ENCODE data around the gene REEP6.
A peak's percentile ranks its signal among the peaks of the same experiment; 100 is the strongest.

The REEP6 gene

DNA sequence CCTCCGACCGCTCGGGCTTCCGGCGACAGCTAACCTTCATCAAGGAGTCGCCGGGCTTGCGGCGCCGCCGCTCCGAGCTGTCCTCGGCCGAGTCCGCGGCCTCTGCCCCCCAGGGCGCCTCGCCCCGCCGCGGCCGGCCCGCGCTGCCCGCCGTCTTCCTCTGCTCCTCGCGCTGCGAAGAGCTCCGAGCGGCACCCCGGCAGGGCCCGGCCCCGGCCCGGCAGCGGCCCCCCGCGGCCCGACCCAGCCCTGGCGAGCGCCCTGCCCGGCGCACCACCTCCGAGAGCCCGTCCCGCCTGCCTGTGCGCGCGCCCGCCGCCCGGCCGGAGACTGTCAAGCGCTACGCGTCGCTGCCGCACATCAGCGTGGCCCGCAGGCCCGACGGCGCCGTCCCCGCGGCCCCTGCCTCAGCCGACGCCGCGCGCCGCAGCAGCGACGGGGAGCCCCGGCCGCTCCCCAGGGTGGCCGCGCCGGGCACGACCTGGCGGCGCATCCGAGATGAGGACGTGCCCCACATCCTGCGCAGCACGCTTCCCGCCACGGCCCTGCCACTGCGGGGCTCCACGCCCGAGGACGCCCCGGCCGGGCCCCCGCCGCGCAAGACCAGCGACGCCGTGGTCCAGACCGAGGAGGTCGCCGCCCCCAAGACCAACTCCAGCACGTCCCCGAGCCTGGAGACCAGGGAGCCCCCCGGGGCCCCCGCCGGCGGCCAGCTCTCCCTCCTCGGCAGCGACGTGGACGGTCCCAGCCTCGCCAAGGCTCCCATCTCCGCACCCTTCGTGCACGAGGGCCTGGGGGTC lies 21.5 kb upstream of the REEP6 start:
- TF ChIP-seq FOXM1 (IDR thresholded peaks at IDR 0.05; ENCODE audit: borderline replicate concordance, low read depth): no peak
- no peak for TF ChIP-seq CEBPB (IDR thresholded peaks at IDR 0.05)

DNA sequence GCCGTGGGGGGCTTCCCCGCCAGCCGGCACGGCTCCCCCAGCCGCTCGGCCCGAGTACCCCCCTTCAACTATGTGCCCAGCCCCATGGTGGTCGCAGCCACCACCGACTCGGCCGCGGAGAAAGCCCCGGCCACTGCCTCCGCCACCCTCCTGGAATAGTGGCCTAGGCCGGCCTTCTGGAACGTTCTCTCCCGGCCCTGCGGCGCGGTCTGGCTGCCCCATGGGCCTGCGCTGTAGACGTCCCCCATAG lies 21.0 kb upstream of the REEP6 start:
- no peak for TF ChIP-seq TEAD4 (IDR thresholded peaks at IDR 0.05)
- no peak for TF ChIP-seq ZBTB7A (IDR thresholded peaks at IDR 0.05; ENCODE audit: low read depth)
- TF ChIP-seq RAD21 (IDR thresholded peaks at IDR 0.05; ENCODE audit: low read depth): no peak
- no peak for TF ChIP-seq USF1 (IDR thresholded peaks at IDR 0.05)
- no peak for TF ChIP-seq CREB1 (IDR thresholded peaks at IDR 0.05; ENCODE audit: low read depth)
- TF ChIP-seq NFIC (IDR thresholded peaks at IDR 0.05): no peak
- TF ChIP-seq CEBPB (IDR thresholded peaks at IDR 0.05): no peak
- no peak for TF ChIP-seq YY1 (IDR thresholded peaks at IDR 0.05; ENCODE audit: low read depth)

DNA sequence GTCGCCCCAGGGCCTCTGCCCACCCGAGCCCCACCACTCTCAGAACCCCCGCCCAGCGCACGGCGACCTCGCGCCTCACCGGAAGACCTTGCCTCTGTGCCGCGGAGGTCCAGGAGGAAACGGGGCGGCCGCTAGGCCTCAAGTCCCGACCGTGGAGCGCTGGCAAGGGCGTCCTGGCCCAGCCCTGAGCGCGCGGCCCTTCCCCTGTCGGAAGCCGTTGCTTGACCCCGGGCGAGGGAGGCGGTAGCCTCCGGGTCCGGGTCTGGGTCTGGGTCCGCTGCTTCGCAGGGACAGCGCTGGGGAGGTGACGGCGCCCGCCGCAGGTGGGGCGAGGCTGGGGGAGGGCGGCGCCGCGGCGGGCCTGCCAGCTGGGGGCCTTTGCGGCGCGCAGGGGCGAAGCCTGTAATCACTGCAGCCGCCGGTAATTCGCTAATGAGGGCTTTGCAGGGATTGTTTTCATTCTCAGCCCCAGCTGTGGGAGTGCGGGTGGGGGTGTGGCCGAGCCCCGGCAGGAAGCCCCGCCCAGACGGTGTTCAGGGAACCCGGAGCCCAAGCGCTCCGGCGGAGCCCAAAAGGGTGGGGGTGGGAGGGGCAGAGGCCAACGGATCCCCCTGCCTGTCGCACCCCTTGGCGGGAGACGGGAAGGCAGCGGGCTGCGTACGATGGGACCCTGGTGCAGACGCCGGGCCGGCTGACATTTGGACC lies 20.5 kb upstream of the REEP6 start:
- peak; percentile 28; the same call in 1 of the 2 replicates for TF ChIP-seq MAX (IDR thresholded peaks at IDR 0.05)
- no peak for TF ChIP-seq USF1 (IDR thresholded peaks at IDR 0.05)
- TF ChIP-seq TEAD4 (IDR thresholded peaks at IDR 0.05): no peak
- peak; percentile 34; the same call in 1 of the 2 replicates for TF ChIP-seq TAF1 (IDR thresholded peaks at IDR 0.05; ENCODE audit: low read depth)
- no peak for TF ChIP-seq CEBPB (IDR thresholded peaks at IDR 0.05)
- TF ChIP-seq REST (IDR thresholded peaks at IDR 0.05; ENCODE audit: low read depth): no peak
- no peak for TF ChIP-seq FOXM1 (IDR thresholded peaks at IDR 0.05; ENCODE audit: borderline replicate concordance, low read depth)
- TF ChIP-seq ZBTB7A (IDR thresholded peaks at IDR 0.05; ENCODE audit: low read depth): no peak
- TF ChIP-seq CREB1 (IDR thresholded peaks at IDR 0.05; ENCODE audit: low read depth): no peak
- no peak for TF ChIP-seq EGR1 (IDR thresholded peaks at IDR 0.05)
- no peak for TF ChIP-seq NFIC (IDR thresholded peaks at IDR 0.05)
- no peak for TF ChIP-seq RAD21 (IDR thresholded peaks at IDR 0.05; ENCODE audit: low read depth)
- TF ChIP-seq YY1 (IDR thresholded peaks at IDR 0.05; ENCODE audit: low read depth): no peak
- TF ChIP-seq TCF12 (IDR thresholded peaks at IDR 0.05; ENCODE audit: low read depth): peak; percentile 44
- TF ChIP-seq EP300 (IDR thresholded peaks at IDR 0.05; ENCODE audit: borderline replicate concordance): no peak

DNA sequence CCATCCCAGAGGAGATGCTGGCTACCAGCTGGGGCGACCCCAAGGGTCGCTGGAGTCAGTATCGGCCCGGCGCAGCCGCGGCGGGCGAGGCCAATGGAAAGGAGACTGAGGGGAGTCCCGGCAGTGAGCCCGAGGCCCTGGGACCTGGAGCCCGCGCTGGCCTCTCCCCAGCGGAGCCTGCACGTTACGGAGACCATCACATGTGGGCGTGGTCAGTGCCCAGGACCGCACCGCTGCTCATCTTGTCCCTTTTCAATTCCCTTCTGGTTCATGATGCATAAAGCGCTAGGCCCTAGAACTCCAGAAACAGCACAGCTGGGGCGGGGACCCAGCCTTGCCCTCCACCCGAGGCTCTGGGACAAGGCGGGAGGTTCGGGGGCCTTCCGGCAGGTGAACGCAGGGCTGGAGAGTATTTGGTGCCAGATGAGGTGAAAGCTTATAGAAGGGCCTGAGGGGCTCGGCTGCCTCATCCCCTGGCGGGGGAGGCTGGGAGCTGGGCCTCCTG lies 19.9 kb upstream of the REEP6 start:
- TF ChIP-seq ZBTB7A (IDR thresholded peaks at IDR 0.05; ENCODE audit: low read depth) (0 out of 2 replicates have a peak, but pooled peaks have one; percentile 62), CREB1 (IDR thresholded peaks at IDR 0.05; ENCODE audit: low read depth) (no peak), EP300 (IDR thresholded peaks at IDR 0.05; ENCODE audit: borderline replicate concordance) (no peak)

DNA sequence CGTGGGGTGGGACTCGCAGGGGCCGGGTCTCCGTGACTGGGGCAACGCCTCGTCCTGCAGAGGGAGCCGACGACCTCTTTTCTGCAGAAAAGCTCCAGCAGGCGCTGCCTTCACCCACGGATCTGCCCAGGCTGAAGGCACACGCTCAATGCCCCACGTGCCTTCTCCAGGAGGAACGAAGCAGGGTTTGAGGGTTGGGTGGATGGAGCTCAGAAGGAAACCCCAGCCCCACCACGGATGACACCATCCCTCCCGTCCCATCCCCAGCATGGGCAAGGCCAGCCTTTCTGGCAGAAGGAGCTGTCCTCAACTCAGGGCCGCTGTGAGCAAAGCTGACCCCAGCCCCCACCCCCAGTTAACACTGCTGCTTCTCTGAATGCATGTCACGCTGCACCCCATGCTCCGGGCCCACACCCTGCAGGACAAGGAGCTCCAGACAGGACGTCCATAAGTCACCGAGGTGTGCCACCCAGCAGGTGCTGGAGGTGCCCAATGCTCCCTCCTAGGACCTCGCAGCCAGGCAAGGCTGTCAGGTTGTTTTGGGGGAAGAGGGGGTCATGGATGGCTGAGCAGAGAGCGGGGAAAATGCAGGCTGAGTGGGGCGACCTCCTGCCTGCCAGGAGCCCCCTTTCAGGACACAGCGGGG lies 19.3 kb upstream of the REEP6 start:
- peak; percentile 15; the same call in 1 of the 2 replicates for TF ChIP-seq RAD21 (IDR thresholded peaks at IDR 0.05; ENCODE audit: low read depth)
- TF ChIP-seq MAX (IDR thresholded peaks at IDR 0.05): peak; percentile 43; the same call in 1 of the 2 replicates
- no peak for TF ChIP-seq REST (IDR thresholded peaks at IDR 0.05; ENCODE audit: low read depth)
- no peak for TF ChIP-seq EP300 (IDR thresholded peaks at IDR 0.05; ENCODE audit: borderline replicate concordance)
- no peak for TF ChIP-seq YY1 (IDR thresholded peaks at IDR 0.05; ENCODE audit: low read depth)
- TF ChIP-seq FOXM1 (IDR thresholded peaks at IDR 0.05; ENCODE audit: borderline replicate concordance, low read depth): no peak
- TF ChIP-seq NFIC (IDR thresholded peaks at IDR 0.05): no peak
- TF ChIP-seq TCF12 (IDR thresholded peaks at IDR 0.05; ENCODE audit: low read depth): no peak
- TF ChIP-seq USF1 (IDR thresholded peaks at IDR 0.05): peak; percentile 54
- no peak for TF ChIP-seq TAF1 (IDR thresholded peaks at IDR 0.05; ENCODE audit: low read depth)
- no peak for TF ChIP-seq CREB1 (IDR thresholded peaks at IDR 0.05; ENCODE audit: low read depth)
- no peak for TF ChIP-seq ZBTB7A (IDR thresholded peaks at IDR 0.05; ENCODE audit: low read depth)
- no peak for TF ChIP-seq CEBPB (IDR thresholded peaks at IDR 0.05)
